Caco-2 (cell line): ENCODE data around the gene EPHB6. TPM values are rescaled to one million over a fixed set of nuclear protein-coding genes. Genes with fewer than 3 reads are reported as not detected.

Experiments used
- BruUV-seq: library from RNA; stranded (reverse); fragments of 400-500 nt; replicated peaks from 2 replicates; lab custom pipeline; 2021; lab: Mats Ljungman, UMichigan
- CTCF ChIA-PET: fragments of 300-600 bp; sonication (Branson Sonifier 250); formaldehyde crosslinking; loops from one replicate; lab custom pipeline; 2022; ENCODE audit warnings: antibody characterized with exemption; lab: Charles Lee
- POLR2A ChIA-PET: fragments of 300-600 bp; sonication (Branson Sonifier 250); formaldehyde crosslinking; loops from one replicate; lab custom pipeline; 2022; ENCODE audit warnings: antibody characterized with exemption; lab: Charles Lee
- DNase-seq, 2 experiments: peaks; one replicate each; pipeline versions ENCODE4 v3.0.0 to v3.0.0-alpha.2; 2020 to 2022
- H3K27me3 ChIP-seq: replicated peaks from 2 replicates; pipeline ENCODE4 v1.6.0; 2011; ENCODE audit warnings: low read length; ENCODE audit not compliant: control insufficient read depth, insufficient read depth
- H3K36me3 ChIP-seq: 2 replicates; pipeline ENCODE4 v1.5.1; 2011; ENCODE audit warnings: low read length; ENCODE audit not compliant: control insufficient read depth, insufficient read depth
- H3K4me1 ChIP-seq: fragments of 250-450 bp; sonication (Bioruptor Pico); 2 replicates; pipeline ENCODE4 v1.5.1; 2020; ENCODE audit warnings: mild to moderate bottlenecking
- H3K4me3 ChIP-seq: 2 replicates; pipeline ENCODE4 v1.5.1; 2011; ENCODE audit warnings: low read depth, mild to moderate bottlenecking, control low read depth, low read length
- H3K9me3 ChIP-seq: fragments of 250-450 bp; sonication (Bioruptor Pico); 2 replicates; pipeline ENCODE4 v1.5.1; 2020; ENCODE audit warnings: mild to moderate bottlenecking, moderate library complexity
- H3K27ac Mint-ChIP-seq: one replicate; pipeline ENCODE4 v1.8.0; 2022; ENCODE audit warnings: mixed read lengths; ENCODE audit not compliant: unreplicated experiment
- H3K27me3 Mint-ChIP-seq: one replicate; pipeline ENCODE4 v1.8.0; 2022; ENCODE audit warnings: mixed read lengths; ENCODE audit not compliant: insufficient read depth, unreplicated experiment
- H3K36me3 Mint-ChIP-seq: one replicate; pipeline ENCODE4 v1.8.0; 2022; ENCODE audit warnings: mild to moderate bottlenecking, mixed read lengths; ENCODE audit not compliant: insufficient read depth, unreplicated experiment
- H3K4me1 Mint-ChIP-seq: one replicate; pipeline ENCODE4 v1.8.0; 2022; ENCODE audit warnings: low read depth, mixed read lengths; ENCODE audit not compliant: unreplicated experiment
- H3K4me3 Mint-ChIP-seq: one replicate; pipeline ENCODE4 v1.8.0; 2022; ENCODE audit warnings: mild to moderate bottlenecking, moderate library complexity, mixed read lengths; ENCODE audit not compliant: unreplicated experiment
- H3K9me3 Mint-ChIP-seq: one replicate; pipeline ENCODE4 v1.8.0; 2022; ENCODE audit warnings: mixed read lengths; ENCODE audit not compliant: unreplicated experiment
- CTCF ChIP-seq, 2 experiments: fragments of 200-600 bp in 1 of 2; IDR thresholded peaks; 1 replicate in 1 of 2; 2 replicates in 1 of 2; pipeline versions ENCODE4 v1.5.1 to v1.8.0; 2011 to 2022; ENCODE audit warnings: antibody characterized with exemption in 1 of 2, control low read depth in 1 of 2, inconsistent platforms in 1 of 2, low read depth in 1 of 2, low read length in 1 of 2, mild to moderate bottlenecking in 1 of 2, moderate library complexity in 1 of 2; ENCODE audit not compliant: insufficient read depth in 1 of 2, severe bottlenecking in 1 of 2, unreplicated experiment in 1 of 2
- intact Hi-C: fragments of 100-400 bp; cut with micrococcal nuclease; formaldehyde crosslinking; loops from one replicate; pipeline ENCODE4 v1.10.0; 2022; ENCODE audit not compliant: unreplicated experiment
- total RNA-seq: library from RNA; stranded (reverse); gene quantifications from 2 replicates; pipeline ENCODE4 v1.2.3, GENCODE V29; 2022

The EPHB6 gene
- total RNA-seq, 1 experiment from 2014 or later = 2.7 TPM

GRCh38 chr7:142889816-142890215, 34.9 kb downstream of the EPHB6 start:
- no peak for TF ChIP-seq CTCF (IDR thresholded peaks at IDR 0.05; ENCODE audit: insufficient read depth in 1 of 2, low read depth in 1 of 2, low read length in 1 of 2, severe bottlenecking in 1 of 2, unreplicated experiment in 1 of 2)
- Mint-ChIP-seq H3K9me3 (peaks cover 10% of the 10 kb centered on the region), H3K4me1 (peaks cover 20% of the 10 kb centered on the region), H3K4me3 (no peak overlapping the region), H3K27ac (no peak overlapping the region), H3K27me3 (no peaks in the 10 kb centered on the region), H3K36me3 (no peaks in the 10 kb centered on the region)
- CTCF ChIA-PET = interaction anchor here (0.6 kb wide), 1 partner anchor 247 kb away, joined by 3 read pairs; no protein-coding TSS in a partner anchor
- no peaks in the 10 kb centered on the region for H3K27me3 ChIP-seq
- POLR2A ChIA-PET = no interaction called here
- no peak for DNase-seq
- H3K4me1 ChIP-seq = peaks cover 26% of the 10 kb centered on the region
- H3K36me3 ChIP-seq = no peaks in the 10 kb centered on the region
- BruUV-seq = no TSS peak
- H3K4me3 ChIP-seq = no peak overlapping the region
- intact Hi-C loops = no loop called here
- H3K9me3 ChIP-seq = no peaks in the 10 kb centered on the region

- H3K27me3 ChIP-seq = no peaks in the 10 kb centered on the region
- Mint-ChIP-seq H3K4me3 (no peak overlapping the region), H3K27me3 (no peaks in the 10 kb centered on the region), H3K36me3 (no peaks in the 10 kb centered on the region), H3K27ac (no peak overlapping the region), H3K4me1 (peaks cover 30% of the 10 kb centered on the region), H3K9me3 (peaks cover 10% of the 10 kb centered on the region)
- no peak for TF ChIP-seq CTCF (IDR thresholded peaks at IDR 0.05; ENCODE audit: insufficient read depth in 1 of 2, low read depth in 1 of 2, low read length in 1 of 2, severe bottlenecking in 1 of 2, unreplicated experiment in 1 of 2)
- no peaks in the 10 kb centered on the region for H3K9me3 ChIP-seq
- H3K36me3 ChIP-seq = no peaks in the 10 kb centered on the region
- intact Hi-C loops = no loop called here
- ChIA-PET CTCF (interaction anchor here (0.6 kb wide), 1 partner anchor 518 kb away, joined by 4 read pairs; the partner anchor contains the start of gene EPHA1), POLR2A (no interaction called here)
- H3K4me3 ChIP-seq = no peak overlapping the region
- peaks cover 28% of the 10 kb centered on the region for H3K4me1 ChIP-seq
- DNase-seq = no peak
- BruUV-seq = no TSS peak
Observed at GRCh38 chr7:142890874-142891485, 36.1 kb downstream of the EPHB6 start.

- BruUV-seq = no TSS peak
- Mint-ChIP-seq H3K4me3 (no peak overlapping the region), H3K9me3 (peaks cover 10% of the 10 kb centered on the region), H3K4me1 (peaks cover 36% of the 10 kb centered on the region), H3K27ac (no peak overlapping the region), H3K27me3 (no peaks in the 10 kb centered on the region), H3K36me3 (no peaks in the 10 kb centered on the region)
- ChIA-PET POLR2A (no interaction called here), CTCF (interaction anchor here (0.6 kb wide), 1 partner anchor 517 kb away, joined by 4 read pairs; the partner anchor contains the start of gene EPHA1)
- TF ChIP-seq CTCF (IDR thresholded peaks at IDR 0.05; ENCODE audit: insufficient read depth in 1 of 2, low read depth in 1 of 2, low read length in 1 of 2, severe bottlenecking in 1 of 2, unreplicated experiment in 1 of 2) = no peak
- no peaks in the 10 kb centered on the region for H3K9me3 ChIP-seq
- H3K27me3 ChIP-seq = no peaks in the 10 kb centered on the region
- H3K4me3 ChIP-seq = no peak overlapping the region
- DNase-seq = no peak
- H3K4me1 ChIP-seq = peaks cover 31% of the 10 kb centered on the region
- intact Hi-C loops = no loop called here
- no peaks in the 10 kb centered on the region for H3K36me3 ChIP-seq
Observed at GRCh38 chr7:142891490-142892082, 36.7 kb downstream of the EPHB6 start.
